ENCODE data around the gene ID1. TPM values are rescaled to one million over a fixed set of nuclear protein-coding genes. Genes with fewer than 3 reads are reported as not detected.
"Not testable (repeated sequence)": the region's sequence is repeated elsewhere in the genome, so short reads cannot be mapped to it uniquely, and the experiment has no call there.

ID1 gene
- total RNA-seq, 4 donors from 2014 or later: 524 to 962 (median 571) TPM

DNA sequence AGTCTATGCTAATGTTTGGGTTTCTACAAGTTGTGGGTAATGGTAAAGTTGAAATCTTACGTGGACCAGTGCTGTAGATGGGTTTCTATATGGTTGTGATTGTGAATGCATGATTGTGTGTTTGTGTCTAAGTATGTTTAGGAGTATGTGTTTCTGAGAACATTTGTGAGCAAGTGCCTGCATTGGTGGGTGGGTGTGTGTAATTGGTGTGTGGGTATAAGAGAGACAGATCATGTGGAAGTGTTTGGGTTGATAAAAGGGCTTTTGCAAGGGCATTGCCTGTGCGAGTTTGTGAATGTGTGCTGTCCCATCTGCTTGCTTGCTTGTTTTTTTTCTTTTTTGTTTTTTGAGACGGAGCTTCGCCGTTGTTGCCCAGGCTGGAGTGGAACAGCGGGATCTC lies 25.8 kb upstream of the ID1 start:
- no peak for TF ChIP-seq EP300 (IDR thresholded peaks at IDR 0.05)
- TF ChIP-seq, protein P1, sequence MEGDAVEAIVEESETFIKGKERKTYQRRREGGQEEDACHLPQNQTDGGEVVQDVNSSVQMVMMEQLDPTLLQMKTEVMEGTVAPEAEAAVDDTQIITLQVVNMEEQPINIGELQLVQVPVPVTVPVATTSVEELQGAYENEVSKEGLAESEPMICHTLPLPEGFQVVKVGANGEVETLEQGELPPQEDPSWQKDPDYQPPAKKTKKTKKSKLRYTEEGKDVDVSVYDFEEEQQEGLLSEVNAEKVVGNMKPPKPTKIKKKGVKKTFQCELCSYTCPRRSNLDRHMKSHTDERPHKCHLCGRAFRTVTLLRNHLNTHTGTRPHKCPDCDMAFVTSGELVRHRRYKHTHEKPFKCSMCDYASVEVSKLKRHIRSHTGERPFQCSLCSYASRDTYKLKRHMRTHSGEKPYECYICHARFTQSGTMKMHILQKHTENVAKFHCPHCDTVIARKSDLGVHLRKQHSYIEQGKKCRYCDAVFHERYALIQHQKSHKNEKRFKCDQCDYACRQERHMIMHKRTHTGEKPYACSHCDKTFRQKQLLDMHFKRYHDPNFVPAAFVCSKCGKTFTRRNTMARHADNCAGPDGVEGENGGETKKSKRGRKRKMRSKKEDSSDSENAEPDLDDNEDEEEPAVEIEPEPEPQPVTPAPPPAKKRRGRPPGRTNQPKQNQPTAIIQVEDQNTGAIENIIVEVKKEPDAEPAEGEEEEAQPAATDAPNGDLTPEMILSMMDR (IDR thresholded peaks at IDR 0.05): no peak
- no peak for TF ChIP-seq POLR2A (IDR thresholded peaks at IDR 0.05)
- DNase-seq (ENCODE audit: low spot score in 2 of 2): no peak
- Histone ChIP-seq H3K4me1 (no peaks in the 10 kb centered on the region), H3K9me3 (no peaks in the 10 kb centered on the region), H3K27ac (no peak overlapping the region), H3K36me3 (peaks cover 0 to 5% (median 0%) of the 10 kb centered on the region in 3 donors), H3K4me3 (no peak overlapping the region), H3K27me3 (no peaks in the 10 kb centered on the region)
- 92 to 94% methylated on average over 6 of the region's 6 CpGs for WGBS, 2 donors

DNA sequence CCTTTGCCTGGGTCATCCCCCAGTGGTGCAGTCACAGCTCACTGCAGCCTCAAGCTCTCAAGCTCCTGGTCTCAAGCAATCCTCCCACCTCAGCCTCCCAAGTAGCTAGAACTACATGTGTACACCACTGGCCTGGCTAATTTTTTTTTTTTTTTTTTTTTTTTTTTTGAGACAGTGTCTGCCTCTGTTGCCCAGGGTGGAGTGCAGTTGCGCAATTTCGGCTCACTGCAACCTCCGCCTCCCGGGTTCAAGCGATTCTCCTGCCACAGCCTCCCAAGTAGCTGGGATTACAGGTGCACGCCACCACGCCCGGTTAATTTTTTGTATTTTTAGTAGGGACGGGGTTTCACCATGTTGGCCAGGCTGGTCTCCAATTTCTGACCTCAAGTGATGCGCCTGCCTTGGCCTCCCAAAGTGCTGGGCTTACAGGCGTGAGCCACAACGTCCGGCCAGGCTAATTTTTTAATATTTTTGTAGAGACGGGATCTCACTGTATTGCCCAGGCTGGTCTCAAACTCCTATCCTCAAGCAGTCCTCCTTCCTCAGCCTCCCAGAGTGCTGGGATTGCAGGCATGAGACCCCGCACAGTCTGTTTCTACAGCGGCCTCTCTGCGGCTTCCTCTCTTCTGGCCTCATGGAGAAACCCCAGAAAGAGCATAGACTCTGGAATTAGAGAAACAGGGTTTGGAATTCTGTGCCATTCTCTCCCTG lies 25.0 kb upstream of the ID1 start:
- DNase-seq (ENCODE audit: low spot score in 2 of 2); H3K4me3 ChIP-seq; H3K4me1 ChIP-seq; H3K27ac ChIP-seq; H3K27me3 ChIP-seq; H3K9me3 ChIP-seq; H3K36me3 ChIP-seq: not testable (repeated sequence)
- 94 to 98% methylated on average over 17 of the region's 17 CpGs for WGBS, 2 donors

DNA sequence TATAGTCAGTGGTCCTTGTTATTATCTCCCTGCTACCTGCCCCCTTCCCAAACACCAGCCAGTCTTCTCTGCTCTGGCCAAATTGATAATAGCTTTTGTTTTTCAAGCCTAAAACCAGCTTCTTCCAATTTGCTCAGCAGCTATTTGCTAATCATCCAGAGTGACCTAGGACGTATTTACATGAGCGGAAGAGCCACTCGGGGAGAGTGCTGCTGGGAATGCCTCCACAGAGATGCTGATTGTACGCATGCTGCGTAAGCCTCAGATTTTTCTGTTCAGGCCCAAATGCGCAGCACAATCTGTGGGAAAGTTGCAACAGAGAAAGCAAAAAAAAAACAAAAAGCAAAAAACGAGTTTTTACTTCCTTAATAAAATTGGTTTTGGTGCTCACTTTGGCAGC lies 24.4 kb upstream of the ID1 start:
- Histone ChIP-seq H3K27me3 (no peaks in the 10 kb centered on the region), H3K27ac (no peak overlapping the region), H3K4me3 (no peak overlapping the region), H3K9me3 (no peaks in the 10 kb centered on the region), H3K36me3 (peaks cover 0 to 5% (median 0%) of the 10 kb centered on the region in 3 donors), H3K4me1 (no peaks in the 10 kb centered on the region)
- no peak for DNase-seq (ENCODE audit: low spot score in 2 of 2)
- WGBS, 2 donors: 84 to 87% methylated on average over 7 of the region's 7 CpGs
- TF ChIP-seq EP300 (IDR thresholded peaks at IDR 0.05): no peak
- no peak for TF ChIP-seq POLR2A (IDR thresholded peaks at IDR 0.05)
- TF ChIP-seq, protein P1 (IDR thresholded peaks at IDR 0.05): no peak

DNA sequence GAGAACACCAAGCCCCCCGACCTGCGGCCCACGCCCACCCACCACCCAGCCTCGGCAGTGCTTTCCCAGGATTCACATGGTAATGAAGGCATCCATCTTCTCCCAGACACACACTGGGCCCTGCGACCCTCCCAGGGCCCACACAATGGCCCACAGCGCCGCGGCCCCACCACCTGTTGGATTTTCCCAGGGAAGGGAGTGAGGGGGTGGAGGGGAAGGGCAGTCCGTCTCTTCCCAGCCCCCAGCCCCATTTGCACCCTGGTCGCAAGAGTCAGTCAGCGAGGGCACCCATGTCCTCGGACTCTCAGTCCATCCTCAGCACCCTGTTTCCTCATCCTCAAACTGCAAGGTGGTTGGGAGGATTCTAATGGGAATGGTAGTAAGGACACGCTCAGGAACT lies 23.7 kb upstream of the ID1 start:
- Histone ChIP-seq H3K9me3 (no peaks in the 10 kb centered on the region), H3K27ac (no peak overlapping the region), H3K4me1 (no peaks in the 10 kb centered on the region), H3K4me3 (no peak overlapping the region), H3K36me3 (peaks cover 0 to 5% (median 0%) of the 10 kb centered on the region in 3 donors), H3K27me3 (no peaks in the 10 kb centered on the region)
- TF ChIP-seq EP300 (IDR thresholded peaks at IDR 0.05) (no peak), POLR2A (IDR thresholded peaks at IDR 0.05) (no peak)
- TF ChIP-seq, protein P1 (IDR thresholded peaks at IDR 0.05): no peak
- 62 to 69% methylated on average over 13 of the region's 13 CpGs for WGBS, 2 donors
- DNase-seq (ENCODE audit: low spot score in 2 of 2): no peak

DNA sequence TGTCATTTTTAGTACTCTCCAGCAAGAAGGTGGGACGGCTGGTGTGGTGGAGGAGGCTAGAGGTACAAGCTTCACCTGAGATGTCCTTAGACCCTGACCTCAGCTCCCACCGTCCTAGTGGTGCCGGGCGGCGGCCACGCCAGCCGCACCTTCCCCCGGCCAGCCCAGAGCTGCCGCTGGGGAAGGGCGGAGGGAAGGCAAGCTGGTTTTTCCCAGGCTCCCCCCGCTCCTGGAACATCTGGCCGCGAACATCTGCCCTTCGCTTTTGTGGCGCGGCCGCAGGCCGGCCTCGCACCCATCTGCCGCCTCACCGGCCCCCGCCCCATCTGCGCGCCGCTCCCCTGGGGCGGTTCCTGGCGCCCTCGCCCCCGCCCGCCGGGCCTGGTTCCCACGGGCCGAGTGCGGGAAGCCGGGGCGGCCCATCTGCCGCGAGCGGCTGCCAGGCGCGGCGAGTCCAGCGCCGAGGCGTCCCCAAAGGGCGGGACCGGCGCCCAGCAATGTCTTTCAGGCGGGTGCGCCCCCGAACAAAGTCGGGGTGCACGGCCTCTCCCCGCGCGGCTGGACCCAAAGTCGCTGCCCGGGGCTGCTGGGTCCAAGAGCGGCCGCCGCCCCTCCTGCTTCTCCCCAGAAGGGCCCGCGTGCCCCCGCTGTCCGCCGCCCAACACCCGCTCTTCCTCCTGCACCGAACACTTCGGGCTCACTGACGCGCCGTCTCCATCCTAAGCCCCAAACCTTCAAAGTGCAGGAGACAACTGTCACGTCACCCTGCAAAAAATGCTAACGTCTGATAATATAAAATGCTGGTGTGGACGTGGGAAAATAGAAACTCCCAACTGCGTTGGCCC lies 17.3 kb upstream of the ID1 start:
- 2 to 4% methylated on average over 48 of the region's 76 CpGs for WGBS, 2 donors
- TF ChIP-seq POLR2A (IDR thresholded peaks at IDR 0.05) (peak in 1 of 2 donors; percentile 8), EP300 (IDR thresholded peaks at IDR 0.05) (peak in 1 of 2 donors; percentile 5)
- TF ChIP-seq, protein P1 (IDR thresholded peaks at IDR 0.05): peak in 1 of 5 experiments; percentile 20
- DNase-seq (ENCODE audit: low spot score in 2 of 2): no peak
- Histone ChIP-seq H3K4me3 (peak overlapping the region; percentile 40 to 53 (median 44)), H3K36me3 (no peaks in the 10 kb centered on the region), H3K4me1 (peaks cover 0 to 19% (median 8%) of the 10 kb centered on the region in 4 donors), H3K9me3 (no peaks in the 10 kb centered on the region), H3K27ac (peak overlapping the region; percentile 61 to 91 (median 83)), H3K27me3 (no peaks in the 10 kb centered on the region)
